LNCaP clone FGC (cell line): ENCODE data around the gene SCN4B.

ENCODE experiments used
- DNase-seq: peaks from one replicate; pipeline ENCODE4 v3.0.0-alpha.2; 2011; ENCODE audit warnings: low read depth
- H3K4me3 ChIP-seq: 2 replicates; pipeline ENCODE4 v1.5.1; 2011; ENCODE audit warnings: mild to moderate bottlenecking, low read depth, low read length, control low read depth
- TF ChIP-seq, protein P1 (sequence below): IDR thresholded peaks from 2 replicates; pipeline ENCODE4 v1.5.1; 2012; ENCODE audit warnings: mild to moderate bottlenecking; ENCODE audit not compliant: control insufficient read depth, insufficient read depth; ENCODE audit errors: extremely low read depth

The SCN4B gene

DNA sequence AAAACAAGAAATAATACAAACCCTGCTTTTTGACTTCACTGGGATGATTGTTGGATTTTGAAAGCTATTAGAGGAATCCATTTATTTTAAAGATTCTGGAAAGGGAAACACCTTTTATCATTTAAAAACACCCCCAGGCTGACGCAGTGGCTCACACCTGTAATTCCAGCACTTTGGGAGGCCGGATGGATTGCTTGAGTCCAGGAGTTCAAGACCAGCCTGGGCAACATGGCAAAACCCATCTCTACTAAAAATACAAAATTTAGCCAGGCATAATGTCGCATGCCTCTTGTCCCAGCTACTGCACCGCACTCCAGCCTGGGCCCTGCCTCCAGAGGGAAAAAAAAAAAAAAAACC lies 24.1 kb upstream of the SCN4B start:
- H3K4me3 ChIP-seq = no peak overlapping the region
- TF ChIP-seq, protein P1, sequence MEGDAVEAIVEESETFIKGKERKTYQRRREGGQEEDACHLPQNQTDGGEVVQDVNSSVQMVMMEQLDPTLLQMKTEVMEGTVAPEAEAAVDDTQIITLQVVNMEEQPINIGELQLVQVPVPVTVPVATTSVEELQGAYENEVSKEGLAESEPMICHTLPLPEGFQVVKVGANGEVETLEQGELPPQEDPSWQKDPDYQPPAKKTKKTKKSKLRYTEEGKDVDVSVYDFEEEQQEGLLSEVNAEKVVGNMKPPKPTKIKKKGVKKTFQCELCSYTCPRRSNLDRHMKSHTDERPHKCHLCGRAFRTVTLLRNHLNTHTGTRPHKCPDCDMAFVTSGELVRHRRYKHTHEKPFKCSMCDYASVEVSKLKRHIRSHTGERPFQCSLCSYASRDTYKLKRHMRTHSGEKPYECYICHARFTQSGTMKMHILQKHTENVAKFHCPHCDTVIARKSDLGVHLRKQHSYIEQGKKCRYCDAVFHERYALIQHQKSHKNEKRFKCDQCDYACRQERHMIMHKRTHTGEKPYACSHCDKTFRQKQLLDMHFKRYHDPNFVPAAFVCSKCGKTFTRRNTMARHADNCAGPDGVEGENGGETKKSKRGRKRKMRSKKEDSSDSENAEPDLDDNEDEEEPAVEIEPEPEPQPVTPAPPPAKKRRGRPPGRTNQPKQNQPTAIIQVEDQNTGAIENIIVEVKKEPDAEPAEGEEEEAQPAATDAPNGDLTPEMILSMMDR = no peak
- DNase-seq = no peak

DNA sequence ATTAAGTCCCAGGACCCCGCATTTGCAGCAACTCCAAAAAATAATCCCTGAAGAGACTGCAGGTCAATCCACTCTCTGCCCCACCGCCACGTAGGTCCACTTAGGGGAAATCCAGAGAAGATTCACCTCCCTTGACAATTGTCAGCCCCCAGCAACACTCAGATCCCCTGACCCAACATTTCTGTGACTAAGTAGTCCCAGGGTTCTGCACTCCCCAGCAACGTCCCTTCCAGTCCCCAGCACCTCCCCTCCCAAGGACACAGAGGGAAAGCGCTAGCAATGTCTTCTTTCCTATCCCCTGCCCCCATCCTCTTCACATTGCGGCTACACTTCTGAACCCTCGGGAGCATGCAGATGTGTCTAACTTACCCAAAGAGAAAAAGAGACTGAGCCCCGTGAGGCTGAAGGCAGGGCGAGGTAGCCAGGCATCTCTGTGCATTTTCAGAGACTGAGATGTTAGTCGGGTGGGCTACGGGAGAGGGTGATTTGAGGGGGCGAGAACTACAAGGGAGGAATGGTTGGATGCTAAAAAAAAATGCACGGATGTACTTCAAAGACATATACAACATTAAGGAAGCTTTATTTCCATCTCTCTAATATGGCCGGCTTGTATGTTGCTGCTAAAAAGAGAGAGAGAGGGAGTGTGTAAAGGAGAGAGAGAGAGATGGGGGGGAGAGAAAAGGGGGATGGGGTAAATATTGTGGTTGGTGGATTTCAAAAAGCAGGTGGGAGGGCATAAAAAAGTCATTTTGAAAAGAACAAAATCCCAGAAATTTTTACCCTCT lies 23.6 kb upstream of the SCN4B start, which contains the start of gene SCN2B:
Gene SCN2B (minus strand): TSS at position 647 of the 785 bp plus-strand sequence. CDS start 208 bp downstream, at position 439.
- TF ChIP-seq, protein P1 = no peak
- no peak within 1 kb of the TSS for H3K4me3 ChIP-seq
- DNase-seq = no peak

DNA sequence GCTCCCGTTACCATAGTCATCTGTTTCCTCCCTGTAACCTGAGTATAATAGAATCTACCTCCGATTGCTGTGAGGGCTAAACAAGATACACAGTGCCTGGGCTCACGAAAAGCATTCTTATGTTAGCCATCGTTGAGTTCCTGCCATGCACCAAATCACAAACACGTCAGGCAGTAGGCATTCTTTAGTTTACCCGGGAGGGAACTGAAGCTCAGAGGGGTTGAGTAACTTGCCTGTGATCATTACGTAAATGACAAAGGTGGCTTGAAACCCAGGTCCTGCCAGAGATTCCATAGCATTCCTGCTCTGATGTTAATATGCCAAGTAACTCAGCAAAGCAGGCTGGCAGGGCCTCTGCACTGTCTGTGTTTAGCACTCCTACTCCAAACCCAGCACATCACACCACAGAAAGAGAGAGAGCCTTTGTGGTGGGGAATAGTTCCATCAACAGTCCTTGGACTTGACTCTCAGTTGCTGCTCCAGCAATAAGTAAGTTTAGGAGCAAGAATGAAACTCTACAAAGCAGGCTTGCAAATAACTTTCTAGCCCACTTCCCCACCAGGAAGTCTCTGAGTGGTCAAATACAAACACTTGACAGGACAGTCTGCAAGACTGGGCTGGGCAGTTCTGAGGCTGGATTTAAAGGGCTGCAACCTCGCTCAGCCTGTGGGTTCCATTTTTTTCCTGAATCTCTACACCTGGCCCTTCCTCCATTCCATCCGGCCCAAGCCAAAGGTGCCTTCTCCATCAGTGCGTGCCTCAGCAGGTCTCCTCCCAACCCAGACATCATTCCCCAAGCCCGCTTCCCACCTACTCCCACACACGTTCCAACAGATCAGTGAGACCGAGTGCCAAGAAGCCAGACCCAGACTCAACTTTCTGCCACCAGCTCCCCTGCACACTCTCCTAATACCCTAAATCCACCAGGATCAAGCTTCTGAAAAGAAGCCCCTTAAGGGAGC lies 22.7 kb upstream of the SCN4B start:
- TF ChIP-seq, protein P1 = no peak
- no peak overlapping the region for H3K4me3 ChIP-seq
- no peak for DNase-seq

DNA sequence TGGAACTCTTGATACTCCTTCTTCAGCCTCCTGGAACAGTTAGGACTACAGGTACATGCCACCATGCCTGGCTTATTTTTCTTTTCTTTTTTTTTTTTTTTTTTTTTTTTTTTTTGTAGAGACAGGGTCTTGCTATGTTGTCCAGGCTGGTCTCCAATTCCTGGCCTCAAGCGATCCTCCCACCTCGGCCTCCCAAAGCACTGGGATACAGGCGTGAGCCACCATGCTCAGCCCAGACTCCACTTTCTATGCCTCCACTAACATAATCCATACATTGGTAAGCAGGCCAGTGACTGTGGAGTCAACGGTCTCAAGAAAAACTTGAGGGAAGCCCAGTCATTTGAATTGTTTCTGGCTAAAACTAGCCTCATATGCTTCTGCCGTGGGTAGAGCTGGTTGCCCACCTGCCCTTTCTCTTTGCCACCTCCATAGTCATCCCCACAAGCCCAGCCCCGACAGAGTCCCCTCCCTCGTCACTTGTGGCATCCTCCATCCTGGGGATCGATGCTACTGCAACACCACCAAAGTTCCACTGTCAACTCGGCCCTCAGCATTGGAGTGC lies 21.5 kb upstream of the SCN4B start:
- no peak overlapping the region for H3K4me3 ChIP-seq
- TF ChIP-seq, protein P1 = no peak
- no peak for DNase-seq

DNA sequence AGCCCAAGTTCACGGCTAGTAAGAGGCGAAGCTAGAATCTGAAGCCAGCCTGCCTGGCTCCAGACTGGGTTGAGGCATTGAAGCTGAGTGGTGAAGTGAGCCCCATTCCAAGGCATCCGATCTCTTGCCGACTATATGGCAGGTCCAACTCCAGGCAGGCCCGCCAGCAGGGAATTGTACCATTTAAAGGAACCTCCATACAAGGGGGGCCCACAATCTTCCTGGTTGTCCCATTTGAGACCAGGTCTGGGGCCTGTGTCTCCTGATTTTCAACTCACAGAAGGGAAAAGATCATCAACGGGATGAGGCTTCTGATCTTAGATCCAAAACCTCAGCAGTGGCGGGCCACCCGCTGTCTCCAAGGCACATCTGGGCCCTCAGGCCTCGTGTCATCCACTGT lies 19.7 kb upstream of the SCN4B start:
- H3K4me3 ChIP-seq = no peak overlapping the region
- DNase-seq = no peak
- TF ChIP-seq, protein P1 = no peak

DNA sequence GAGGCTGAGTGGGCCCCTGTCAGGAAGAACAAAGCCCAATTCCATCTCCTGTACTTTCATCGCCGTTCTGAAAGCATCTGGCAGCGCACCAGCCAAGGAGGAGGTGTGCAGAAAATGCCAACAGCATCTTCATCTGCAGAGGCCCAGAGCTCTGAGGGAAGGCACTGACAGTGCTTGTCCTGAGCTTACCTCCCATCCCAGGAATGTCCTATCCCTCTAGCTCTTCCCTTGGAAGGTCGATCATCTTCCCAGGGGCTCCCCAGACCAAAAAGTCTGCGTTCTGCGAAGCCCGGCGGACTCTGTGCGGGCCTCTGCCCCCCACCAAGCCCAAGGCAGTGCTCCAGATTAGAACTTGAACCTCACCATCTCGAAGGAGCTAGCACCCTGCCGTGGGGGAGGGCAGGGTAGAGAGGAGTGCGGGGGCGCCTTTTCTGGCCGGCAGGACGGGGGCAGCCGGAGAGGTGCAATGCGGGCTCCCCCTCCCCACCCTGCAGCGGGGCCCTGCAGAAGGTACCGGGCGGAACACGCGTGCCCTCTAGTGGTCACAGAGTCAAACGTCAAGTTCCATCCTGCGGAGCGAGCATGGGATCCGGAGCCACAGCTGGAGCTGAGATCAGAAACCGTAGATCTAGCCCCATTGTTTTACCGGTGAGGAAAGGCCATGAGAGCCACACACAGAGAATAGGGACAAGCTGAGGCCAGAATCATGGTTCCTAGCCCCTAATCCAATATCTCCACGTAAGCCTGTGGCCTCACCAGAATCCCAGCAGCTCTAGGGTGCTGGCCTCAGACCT lies 18.8 kb upstream of the SCN4B start:
- TF ChIP-seq, protein P1 = peak; percentile 92
- H3K4me3 ChIP-seq = no peak overlapping the region

More for the DNA sequence above, 18.8 kb upstream of the SCN4B start:
- no peak for DNase-seq
